SK-N-MC (cell line): ENCODE data around the gene PYGB.

Experiments
- EZH2 ChIP-seq: fragments of 200-600 bp; sonication (generic); IDR thresholded peaks from one replicate; pipeline ENCODE4 v1.6.1; 2017; ENCODE audit warnings: antibody characterized with exemption
- POLR2AphosphoS5 ChIP-seq: IDR thresholded peaks from 2 replicates; pipeline ENCODE4 v1.6.1; 2012; ENCODE audit warnings: mild to moderate bottlenecking, low read depth, low read length, borderline replicate concordance

DNA sequence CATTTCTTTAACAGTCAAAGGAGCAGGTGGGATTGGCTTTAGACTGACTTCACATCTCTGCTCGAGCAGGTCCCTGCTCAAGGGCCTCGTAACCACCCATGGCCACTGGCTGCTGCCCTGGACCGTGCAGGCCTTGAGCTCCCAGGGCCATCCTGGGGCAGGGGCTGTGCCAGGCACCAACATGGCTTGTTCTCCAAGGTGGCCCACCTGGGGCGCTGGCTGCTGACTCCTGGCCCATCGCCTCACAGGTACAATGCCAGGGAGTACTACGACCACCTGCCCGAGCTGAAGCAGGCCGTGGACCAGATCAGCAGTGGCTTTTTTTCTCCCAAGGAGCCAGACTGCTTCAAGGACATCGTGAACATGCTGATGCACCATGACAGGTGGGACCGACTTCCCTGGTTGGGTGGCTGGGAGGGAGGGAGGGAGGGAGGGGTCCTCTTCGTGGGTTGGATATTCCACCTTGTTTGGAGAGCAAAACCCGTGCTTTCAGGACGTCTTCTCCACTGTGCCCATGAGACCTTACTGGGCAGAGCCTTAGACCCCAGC, 46.1 kb downstream of the PYGB start:
- no peak for TF ChIP-seq EZH2
- TF ChIP-seq POLR2AphosphoS5 = no peak
